HuH-7.5 (cell line): Measurements from ENCODE around the gene CLEC10A.
"Not testable (repeated sequence)": the region's sequence is repeated elsewhere in the genome, so short reads cannot be mapped to it uniquely, and the experiment has no call there.

ENCODE experiments used
- DNase-seq: peaks from one replicate; pipeline ENCODE4 v3.0.0; 2011; ENCODE audit warnings: low spot score

Gene CLEC10A

DNA sequence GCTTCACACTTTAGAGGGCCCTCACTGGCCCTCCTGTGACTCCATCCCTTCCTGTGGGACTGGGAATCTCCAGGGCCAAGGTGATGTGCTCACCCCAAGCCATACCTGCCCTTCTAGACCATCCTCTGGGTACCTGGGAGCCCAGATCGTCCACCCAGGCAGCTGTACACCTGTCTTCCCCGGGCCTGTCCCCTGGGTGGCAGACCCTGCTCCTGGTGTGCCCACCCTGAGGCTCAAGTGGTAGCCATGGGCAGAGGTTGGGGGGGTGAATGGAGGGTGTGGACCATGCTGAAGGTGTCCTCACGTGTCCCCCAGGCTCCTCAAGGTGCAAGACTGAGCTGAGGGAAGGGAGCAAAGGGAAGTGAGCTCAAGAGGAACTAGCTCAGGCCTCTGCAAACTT is 9.3 kb downstream of the CLEC10A start:
- no peak for DNase-seq

- no peak for DNase-seq
Measured at GRCh38 chr17:7068268-7068667, 11.8 kb downstream of the CLEC10A start.

GRCh38 chr17:7067198-7067597 is 12.9 kb downstream of the CLEC10A start:
- DNase-seq = no peak

DNA sequence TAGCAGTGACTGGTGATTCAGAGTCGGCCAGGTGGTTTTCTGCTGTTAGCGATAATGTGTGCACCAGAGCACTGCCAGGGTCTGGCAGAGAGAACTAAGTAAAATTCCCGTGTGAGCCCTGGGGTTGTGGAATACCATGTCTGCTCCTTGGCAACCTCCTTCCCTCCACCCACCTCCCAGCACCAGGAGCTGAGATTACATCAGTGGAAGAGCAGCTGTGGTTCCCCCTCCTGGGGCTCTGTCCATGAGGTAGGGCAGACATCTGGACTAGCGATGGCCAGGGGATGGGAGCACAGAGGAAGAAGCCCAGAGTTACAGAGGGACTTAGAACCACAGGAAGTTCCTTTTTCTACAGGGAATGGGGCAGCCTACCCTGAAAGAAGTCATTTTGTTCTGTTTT is 15.8 kb downstream of the CLEC10A start:
- no peak for DNase-seq

GRCh38 chr17:7063518-7064094 is 16.4 kb downstream of the CLEC10A start:
- no peak for DNase-seq

DNA sequence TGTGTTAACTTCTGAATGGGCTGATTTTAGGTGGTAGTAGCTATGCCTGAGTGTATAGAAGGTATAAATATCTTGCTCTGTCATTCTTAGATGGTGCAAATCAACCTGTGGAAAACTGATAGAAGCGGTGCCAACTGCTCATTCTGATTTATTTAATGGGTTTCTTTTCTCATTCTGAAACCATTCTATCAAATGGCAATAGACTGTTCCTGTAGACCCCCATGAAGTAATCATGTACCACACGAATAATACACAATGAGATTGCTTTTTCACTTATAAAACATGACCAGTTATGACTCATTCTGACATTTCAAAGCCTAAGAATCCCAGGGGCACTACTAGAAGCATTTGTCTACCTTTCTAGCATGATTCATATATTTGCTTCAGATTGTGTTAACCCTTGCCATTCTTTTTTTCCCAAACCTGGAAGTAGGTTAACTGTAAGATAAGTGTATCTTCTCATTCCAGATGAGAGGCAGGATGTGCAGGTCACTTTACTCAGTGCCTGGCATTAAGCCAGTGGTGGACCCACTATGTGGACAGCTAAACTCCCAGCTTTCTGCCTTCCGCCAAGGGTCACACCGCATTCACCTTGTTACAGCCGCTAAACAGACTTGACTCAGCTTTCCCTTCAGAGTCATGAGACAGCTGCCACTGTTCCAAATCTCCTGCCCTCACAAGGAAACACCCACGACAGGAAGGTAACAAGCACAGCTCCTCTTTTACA is 19.7 kb downstream of the CLEC10A start:
- no peak for DNase-seq

DNA sequence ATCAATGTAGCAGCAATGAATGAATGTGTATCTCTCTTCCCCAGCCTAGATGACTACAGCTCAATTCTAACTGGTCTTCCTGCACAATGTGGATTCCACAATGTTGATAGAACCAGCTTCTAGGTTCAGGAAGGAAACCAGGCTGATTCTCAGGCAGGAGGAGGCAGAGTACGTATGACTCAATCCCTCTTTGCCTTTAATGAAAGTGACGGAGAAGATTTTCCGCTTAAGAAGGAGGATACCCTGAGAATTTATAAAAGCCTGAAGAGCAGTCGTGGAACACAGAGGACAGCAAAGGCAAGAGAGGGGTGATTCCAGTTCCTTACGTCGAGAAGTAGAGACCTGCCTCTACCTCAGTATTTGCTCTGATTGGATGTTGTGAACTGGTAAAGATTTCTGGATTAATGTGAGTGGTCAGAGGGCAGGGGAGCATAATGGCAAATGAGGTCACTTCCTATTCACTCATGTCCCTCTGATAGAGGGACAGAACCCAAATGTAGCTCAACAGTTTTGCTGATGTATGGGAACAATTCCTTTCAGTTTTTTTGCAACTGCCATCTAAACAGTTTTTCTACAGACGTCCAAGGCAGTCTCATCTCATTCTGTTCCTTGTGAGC is 21.1 kb downstream of the CLEC10A start:
- DNase-seq = no peak

GRCh38 chr17:7056386-7056785 is 23.7 kb downstream of the CLEC10A start:
- DNase-seq = no peak

GRCh38 chr17:7050583-7050982 is 29.5 kb downstream of the CLEC10A start:
- DNase-seq = not testable (repeated sequence)

- no peak for DNase-seq
Measured at GRCh38 chr17:7048968-7049367, 31.1 kb downstream of the CLEC10A start.

GRCh38 chr17:7047566-7047965 is 32.5 kb downstream of the CLEC10A start:
- DNase-seq = no peak

GRCh38 chr17:7046725-7047397 is 33.2 kb downstream of the CLEC10A start:
- DNase-seq = not testable (repeated sequence)

GRCh38 chr17:7046127-7046724 is 33.8 kb downstream of the CLEC10A start:
- DNase-seq = no peak

- no peak for DNase-seq
Measured at GRCh38 chr17:7045492-7046126, 34.4 kb downstream of the CLEC10A start.

DNA sequence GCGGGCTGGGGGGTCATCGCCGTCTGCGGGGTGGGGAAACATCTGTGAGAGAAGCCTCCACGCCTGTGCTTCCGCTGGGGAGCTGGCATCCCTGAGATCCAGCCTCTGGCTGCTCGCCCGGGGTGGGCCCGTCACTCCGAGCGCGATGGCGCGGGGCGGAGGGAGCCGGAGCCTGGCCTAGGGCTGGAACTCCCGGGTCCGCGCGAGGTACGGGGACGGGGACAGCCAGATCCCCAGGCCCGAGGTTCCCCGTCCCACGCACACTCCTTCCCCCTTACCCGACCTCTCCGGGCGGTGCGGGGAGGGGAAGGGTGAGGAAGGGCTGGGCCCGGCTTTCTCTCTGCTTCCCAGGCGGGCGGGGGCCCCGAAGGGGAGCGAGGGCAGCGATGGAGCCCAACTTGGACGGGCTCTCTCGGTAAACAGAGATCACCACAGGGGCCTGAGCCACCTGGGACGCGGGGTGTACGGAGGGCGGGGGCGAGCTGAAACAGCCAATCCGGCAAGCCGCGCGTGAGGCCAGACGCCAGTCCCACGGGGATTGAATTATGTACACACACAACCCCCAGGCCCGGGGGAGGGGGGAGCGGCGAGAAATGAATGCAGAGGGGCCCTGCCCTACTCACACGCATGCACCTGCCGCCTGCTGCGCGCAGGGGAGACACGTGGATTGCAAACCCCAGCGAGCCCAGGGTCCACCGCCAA is 36.4 kb downstream of the CLEC10A start, which contains the start of gene SLC16A11:
Gene SLC16A11, minus strand, starts transcription at position 596 of the 702 bp plus-strand sequence. Its CDS starts 579 bp downstream, at position 17.
- DNase-seq = no peak

- no peak for DNase-seq
Measured at GRCh38 chr17:7043182-7043496, 36.9 kb downstream of the CLEC10A start.

- DNase-seq = no peak
Measured at GRCh38 chr17:7042501-7043181, 37.4 kb downstream of the CLEC10A start.

GRCh38 chr17:7041607-7042500 is 38.2 kb downstream of the CLEC10A start:
- no peak for DNase-seq

DNA sequence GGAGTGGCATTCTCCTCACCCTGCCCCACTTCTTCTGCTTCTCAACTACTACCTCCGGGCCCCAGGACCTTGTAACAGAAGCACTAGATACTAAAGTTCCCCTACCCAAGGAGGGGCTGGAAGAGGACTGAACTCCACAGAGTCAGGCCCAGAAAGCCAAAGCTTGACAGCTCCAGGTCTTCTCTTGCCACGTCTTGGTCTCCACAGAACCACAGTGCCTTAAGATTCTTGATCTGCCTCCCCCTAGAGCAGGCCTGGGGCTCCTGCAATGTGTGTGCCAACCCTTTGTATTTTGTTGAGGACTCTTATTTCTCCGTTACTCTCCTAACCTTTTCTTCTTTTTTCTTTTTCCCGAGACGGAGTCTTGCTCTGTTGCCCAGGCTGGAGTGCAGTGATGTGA is 40.2 kb downstream of the CLEC10A start:
- DNase-seq = no peak
